Nephron (organoid): ENCODE measurements around the gene KNG1.
A peak's percentile ranks its signal among the peaks of the same experiment; 100 is the strongest.

Experiments
- H3K27ac Mint-ChIP-seq, 3 experiments: 2 replicates each; pipeline ENCODE4 v1.8.0; 2020; ENCODE audit warnings: mixed read lengths in 3 of 3, mild to moderate bottlenecking in 2 of 3, moderate library complexity in 1 of 3
- H3K27me3 Mint-ChIP-seq: 2 replicates; pipeline ENCODE4 v1.8.0; 2021; ENCODE audit warnings: low read depth, mild to moderate bottlenecking, moderate library complexity, mixed read lengths
- H3K36me3 Mint-ChIP-seq: 2 replicates; pipeline ENCODE4 v1.8.0; 2020; ENCODE audit warnings: low read depth, mixed read lengths
- H3K4me1 Mint-ChIP-seq: 2 replicates; pipeline ENCODE4 v1.8.0; 2020; ENCODE audit warnings: mixed read lengths
- H3K4me3 Mint-ChIP-seq, 3 experiments: 2 replicates each; pipeline ENCODE4 v1.8.0; 2020; ENCODE audit warnings: mild to moderate bottlenecking in 3 of 3, mixed read lengths in 3 of 3, moderate library complexity in 2 of 3
- H3K9me3 Mint-ChIP-seq: 2 replicates; pipeline ENCODE4 v1.8.0; 2020; ENCODE audit warnings: mixed read lengths
- CTCF ChIP-seq, 3 experiments: fragments of 200-600 bp; sonication (generic); IDR thresholded peaks; one replicate each; pipeline ENCODE4 v1.5.0; 2021; ENCODE audit warnings: antibody characterized with exemption in 3 of 3; ENCODE audit not compliant: unreplicated experiment in 3 of 3

KNG1 gene

GRCh38 chr3:186789554-186790260 is 72.5 kb downstream of the KNG1 start:
- Mint-ChIP-seq H3K27me3 (no peaks in the 10 kb centered on the region), H3K36me3 (peaks cover 70% of the 10 kb centered on the region), H3K4me3 (no peak overlapping the region), H3K4me1 (peaks cover 29% of the 10 kb centered on the region), H3K9me3 (no peaks in the 10 kb centered on the region), H3K27ac (no peak overlapping the region)
- TF ChIP-seq CTCF (IDR thresholded peaks at IDR 0.05; ENCODE audit: unreplicated experiment in 3 of 3), result no peak

- Mint-ChIP-seq H3K9me3 (no peaks in the 10 kb centered on the region), H3K4me1 (peaks cover 24% of the 10 kb centered on the region), H3K36me3 (peaks cover 66% of the 10 kb centered on the region), H3K27ac (peak overlapping the region in 1 of 3 experiments; percentile 32), H3K4me3 (no peak overlapping the region), H3K27me3 (no peaks in the 10 kb centered on the region)
- no peak for TF ChIP-seq CTCF (IDR thresholded peaks at IDR 0.05; ENCODE audit: unreplicated experiment in 3 of 3)
These were observed 73.3 kb downstream of the KNG1 start for GRCh38 chr3:186790261-186790981.
